ENCODE measurements around the gene SLC25A21. TPM values are rescaled to one million over a fixed set of nuclear protein-coding genes. Genes with fewer than 3 reads are reported as not detected.

SLC25A21 gene
- total and polyA plus RNA-seq, 2 of the 13 experiments (the other 11 are each of a cell fraction or from before 2014, with no cell fraction given), result 1.9 to 2.9 TPM

GRCh38 chr14:36947362-36947761 lies 225.0 kb downstream of the SLC25A21 start:
- CTCF ChIA-PET (ENCODE audit: low intra/inter-chr PET ratio, low total read pairs), result no interaction called here

GRCh38 chr14:36946872-36947271 lies 225.5 kb downstream of the SLC25A21 start:
- ChIA-PET CTCF (ENCODE audit: low intra/inter-chr PET ratio, low total read pairs) (no interaction called here), POLR2A (no interaction called here)
- ATAC-seq, result no peak
- intact Hi-C loops (cut with micrococcal nuclease; ENCODE audit: unreplicated experiment), result no loop called here
- Histone ChIP-seq H3K79me2 (ENCODE audit: insufficient read depth, low read length) (no peaks in the 10 kb centered on the region), H3K4me1 (ENCODE audit: insufficient read depth, low read length) (no peaks in the 10 kb centered on the region), H3K36me3 (replicated peaks in 1 of 2; ENCODE audit: control insufficient read depth in 1 of 2, insufficient read depth in 2 of 2, low read length in 2 of 2) (no peaks in the 10 kb centered on the region), H3K4me2 (ENCODE audit: low read depth, low read length) (no peak overlapping the region), H3K27ac (ENCODE audit: extremely low read length, insufficient read depth, low read length) (no peak overlapping the region), H3K9me3 (ENCODE audit: low read length) (no peaks in the 10 kb centered on the region), H4K20me1 (ENCODE audit: insufficient read depth, low read length) (no peaks in the 10 kb centered on the region), H3K27me3 (ENCODE audit: control insufficient read depth in 1 of 2, insufficient read depth in 2 of 2, low read length in 2 of 2) (no peaks in the 10 kb centered on the region), H3K9ac (ENCODE audit: insufficient read depth, low read depth, low read length) (no peak overlapping the region), H3K4me3 (replicated peaks in 1 of 3; ENCODE audit: insufficient read depth in 1 of 3, low read depth in 2 of 3, low read length in 3 of 3) (no peak overlapping the region), H2AFZ (ENCODE audit: low read length) (no peak overlapping the region)
- in situ Hi-C loops (cut with HindIII; ENCODE audit: extremely low pct_ligation_motif_present, low pct_unique_long_range_greater_than_20kb), result loop anchor here (10.0 kb wide), 1 partner anchor 392 kb away; no protein-coding TSS in a partner anchor
- BruUV-seq (replicated peaks), result no TSS peak
- no peak for DNase-seq (ENCODE audit: low spot score)
- WGBS (ENCODE audit: low lambda C conversion rate), result 30% methylated on average over 1 of the region's 1 CpG
- TF ChIP-seq ZBTB7B (CRISPR knock-in tag; IDR thresholded peaks at IDR 0.05) (no peak), FOSL2 (CRISPR knock-in tag; IDR thresholded peaks at IDR 0.05) (no peak), CBX2 (IDR thresholded peaks at IDR 0.05; ENCODE audit: low read depth, low read length) (no peak), CBX2 (CRISPR knock-in tag; IDR thresholded peaks at IDR 0.05; ENCODE audit: low read depth) (no peak)
- FAIRE-seq, result no peak

More at GRCh38 chr14:36947362-36947761, 225.0 kb downstream of the SLC25A21 start:
- ATAC-seq (no peak), DNase-seq (ENCODE audit: low spot score) (no peak), FAIRE-seq (no peak)
- H3K27ac ChIP-seq (ENCODE audit: extremely low read length, insufficient read depth, low read length), result no peak overlapping the region
- BruUV-seq (replicated peaks), result no TSS peak
- H3K9me3 ChIP-seq (ENCODE audit: low read length), result no peaks in the 10 kb centered on the region
- H3K4me2 ChIP-seq (ENCODE audit: low read depth, low read length), result no peak overlapping the region
- WGBS (ENCODE audit: low lambda C conversion rate), result 32% methylated on average over 1 of the region's 1 CpG
- no peaks in the 10 kb centered on the region for H3K4me1 ChIP-seq (ENCODE audit: insufficient read depth, low read length)
- in situ Hi-C loops (cut with HindIII; ENCODE audit: extremely low pct_ligation_motif_present, low pct_unique_long_range_greater_than_20kb), result loop anchor here (10.0 kb wide), 1 partner anchor 393 kb away; no protein-coding TSS in a partner anchor
- no peak overlapping the region for H3K9ac ChIP-seq (ENCODE audit: insufficient read depth, low read depth, low read length)
- H4K20me1 ChIP-seq (ENCODE audit: insufficient read depth, low read length), result no peaks in the 10 kb centered on the region
- intact Hi-C loops (cut with micrococcal nuclease; ENCODE audit: unreplicated experiment), result no loop called here
- TF ChIP-seq REPIN1 (CRISPR knock-in tag; IDR thresholded peaks at IDR 0.05; ENCODE audit: borderline replicate concordance, low read depth), result no peak
- H2AFZ ChIP-seq (ENCODE audit: low read length), result no peak overlapping the region
- H3K79me2 ChIP-seq (ENCODE audit: insufficient read depth, low read length), result no peaks in the 10 kb centered on the region
- H3K36me3 ChIP-seq (replicated peaks in 1 of 2; ENCODE audit: control insufficient read depth in 1 of 2, insufficient read depth in 2 of 2, low read length in 2 of 2), result no peaks in the 10 kb centered on the region
- POLR2A ChIA-PET, result no interaction called here
- H3K27me3 ChIP-seq (ENCODE audit: control insufficient read depth in 1 of 2, insufficient read depth in 2 of 2, low read length in 2 of 2), result no peaks in the 10 kb centered on the region
- H3K4me3 ChIP-seq (replicated peaks in 1 of 3; ENCODE audit: insufficient read depth in 1 of 3, low read depth in 2 of 3, low read length in 3 of 3), result no peak overlapping the region
